Endothelial cell of umbilical vein (primary cell): ENCODE measurements around the gene RNH1. TPM values are rescaled to one million over a fixed set of nuclear protein-coding genes. Genes with fewer than 3 reads are reported as not detected.
A peak's percentile ranks its signal among the peaks of the same experiment; 100 is the strongest.

Experiments
- BruUV-seq: library from RNA; stranded (reverse); fragments of 400-500 nt; replicated peaks from 2 replicates; lab custom pipeline; 2021; lab: Mats Ljungman, UMichigan
- CTCF ChIA-PET: fragments of 300-600, 350-600 bp; sonication (Branson Sonifier 250); formaldehyde crosslinking; loops from one replicate; lab custom pipeline; 2021; ENCODE audit warnings: antibody characterized with exemption, inconsistent platforms; lab: Charles Lee
- POLR2A ChIA-PET: fragments of 300-600, 350-600 bp; sonication (Branson Sonifier 250); formaldehyde crosslinking; loops from one replicate; lab custom pipeline; 2021; ENCODE audit warnings: antibody characterized with exemption, inconsistent platforms; lab: Charles Lee
- DNase-seq: peaks from one replicate; pipeline ENCODE4 v3.0.0-alpha.2; 2011; ENCODE audit warnings: low read depth, low spot score
- FAIRE-seq: peaks from 2 replicates; lab custom pipeline; 2011; peaks lifted over from hg19 to GRCh38; lab: Jason Lieb, UNC
- H2AFZ ChIP-seq: 2 replicates; pipeline ENCODE4 v1.6.0; 2012; ENCODE audit warnings: low read depth, low read length, control low read depth, inconsistent platforms
- H3K27ac ChIP-seq: 2 replicates; pipeline ENCODE4 v1.5.1; 2011; ENCODE audit warnings: low read depth, mild to moderate bottlenecking, control low read depth, low read length, moderate library complexity; ENCODE audit not compliant: insufficient read depth
- H3K27me3 ChIP-seq, 2 experiments: 2 replicates each; pipeline versions ENCODE4 v1.6.0 to v1.6.1; 2011; ENCODE audit warnings: low read length in 2 of 2, mixed read lengths in 1 of 2; ENCODE audit not compliant: control insufficient read depth in 2 of 2, insufficient read depth in 2 of 2
- H3K36me3 ChIP-seq, 2 experiments: 2 replicates in 1 of 2; 3 replicates in 1 of 2; pipeline ENCODE4 v1.5.1; 2011; ENCODE audit warnings: low read length in 2 of 2, mild to moderate bottlenecking in 1 of 2, moderate library complexity in 1 of 2; ENCODE audit not compliant: control insufficient read depth in 2 of 2, insufficient read depth in 2 of 2; ENCODE audit errors: extremely low read depth in 1 of 2
- H3K4me1 ChIP-seq: 3 replicates; pipeline ENCODE4 v1.5.1; 2011; ENCODE audit warnings: mild to moderate bottlenecking, low read length; ENCODE audit not compliant: control insufficient read depth, insufficient read depth; ENCODE audit errors: extremely low read depth
- H3K4me2 ChIP-seq: 2 replicates; pipeline ENCODE4 v1.6.1; 2011; ENCODE audit warnings: low read length, control low read depth, mixed read lengths; ENCODE audit not compliant: insufficient read depth
- H3K4me3 ChIP-seq, 3 experiments: fragments of 200-600 bp in 1 of 3; sonication (generic), shearing (Covaris generic) in 1 of 3; replicated peaks in 1 of 3; 2 replicates each; pipeline ENCODE4 v1.5.1; 2011 to 2016; ENCODE audit warnings: control low read depth in 3 of 3, low read length in 3 of 3, mild to moderate bottlenecking in 2 of 3, inconsistent platforms in 1 of 3, low read depth in 1 of 3, moderate library complexity in 1 of 3; ENCODE audit not compliant: insufficient read depth in 1 of 3
- H3K79me2 ChIP-seq: 2 replicates; pipeline ENCODE4 v1.6.0; 2012; ENCODE audit warnings: low read length, inconsistent platforms; ENCODE audit not compliant: control insufficient read depth, insufficient read depth
- H3K9ac ChIP-seq: replicated peaks from 2 replicates; pipeline ENCODE3; 2011; ENCODE audit warnings: low read length, control low read depth; ENCODE audit not compliant: insufficient read depth; ENCODE audit errors: extremely low read depth
- H3K9me1 ChIP-seq: replicated peaks from 3 replicates; pipeline ENCODE4 v1.6.0; 2011; ENCODE audit warnings: mild to moderate bottlenecking, low read length; ENCODE audit not compliant: control insufficient read depth, insufficient read depth; ENCODE audit errors: extremely low read depth
- H3K9me3 ChIP-seq: replicated peaks from 2 replicates; pipeline ENCODE4 v1.5.1; 2012; ENCODE audit warnings: low read length, inconsistent platforms; ENCODE audit not compliant: control insufficient read depth, insufficient read depth
- H4K20me1 ChIP-seq: replicated peaks from 2 replicates; pipeline ENCODE3; 2011; ENCODE audit warnings: mild to moderate bottlenecking, low read length; ENCODE audit not compliant: control insufficient read depth, insufficient read depth; ENCODE audit errors: extremely low read depth
- CTCF ChIP-seq, 2 donors: IDR thresholded peaks; 1 replicate in 1 of 2; 2 replicates in 1 of 2; pipeline ENCODE4 v1.5.1; 2011; ENCODE audit warnings: low read length in 2 of 2, mild to moderate bottlenecking in 2 of 2, moderate library complexity in 2 of 2, control low read depth in 1 of 2, inconsistent platforms in 1 of 2, low read depth in 1 of 2; ENCODE audit not compliant: insufficient read depth in 1 of 2; ENCODE audit errors: extremely low read depth in 1 of 2
- EZH2 ChIP-seq: IDR thresholded peaks from 2 replicates; pipeline ENCODE4 v1.6.1; 2012; ENCODE audit warnings: borderline replicate concordance, low read depth, mild to moderate bottlenecking, moderate library complexity, low read length, inconsistent platforms; ENCODE audit not compliant: severe bottlenecking
- FOS ChIP-seq: IDR thresholded peaks from 2 replicates; pipeline ENCODE4 v1.6.1; 2011; ENCODE audit warnings: mild to moderate bottlenecking, low read length, moderate library complexity, borderline replicate concordance; ENCODE audit not compliant: insufficient read depth
- GATA2 ChIP-seq: IDR thresholded peaks from 2 replicates; pipeline ENCODE4 v1.7.0; 2011; ENCODE audit warnings: low read depth, mild to moderate bottlenecking, moderate library complexity, mixed read lengths, low read length; ENCODE audit not compliant: insufficient read length, insufficient read depth
- JUN ChIP-seq: IDR thresholded peaks from 2 replicates; pipeline ENCODE4 v1.6.1; 2011; ENCODE audit warnings: borderline replicate concordance, low read depth; ENCODE audit not compliant: insufficient read length, insufficient read depth
- MAX ChIP-seq: IDR thresholded peaks from 2 replicates; pipeline ENCODE4 v1.6.1; 2011; ENCODE audit not compliant: insufficient read depth, insufficient read length
- MYC ChIP-seq: IDR thresholded peaks from one replicate; pipeline ENCODE4 v1.6.1; 2011; ENCODE audit warnings: mild to moderate bottlenecking, low read depth, low read length
- POLR2A ChIP-seq: IDR thresholded peaks from 2 replicates; pipeline ENCODE4 v1.6.1; 2012; ENCODE audit warnings: low read depth, mild to moderate bottlenecking, control low read depth, low read length
- POLR2AphosphoS5 ChIP-seq: IDR thresholded peaks from 2 replicates; pipeline ENCODE4 v1.6.1; 2012; ENCODE audit warnings: low read depth, mild to moderate bottlenecking, control low read depth, low read length, moderate library complexity; ENCODE audit not compliant: insufficient read depth
- dilution Hi-C: fragments of 300-500 bp; cut with MboI; formaldehyde crosslinking; loops from one replicate; pipeline ENCODE4 v1.15.0; 2019; ENCODE audit warnings: low sequenced_read_pairs; ENCODE audit not compliant: extremely low pct_ligation_motif_present
- intact Hi-C: fragments of 100-400 bp; cut with micrococcal nuclease; formaldehyde crosslinking; loops from one replicate; pipeline ENCODE4 v1.10.0; 2022
- polyA plus RNA-seq, 4 experiments: library from polyadenylated mRNA; depleted of rRNA in 3 of 4; stranded (reverse) in 3 of 4; unstranded in 1 of 4; fragments of >200 nt; gene quantifications; 2 replicates each; pipeline versions ENCODE4 v1.2.1 to v1.2.3, GENCODE V29; 2011 to 2012; ENCODE audit warnings: missing spikeins in 1 of 4
- total RNA-seq: library from RNA; stranded (reverse); gene quantifications from 2 replicates; pipeline ENCODE4 v1.2.3, GENCODE V29; 2021

Gene RNH1
- total and polyA plus RNA-seq, 2 donors (not counting 3 experiments of a cell fraction or from before 2014, with no cell fraction given), result 144 to 198 TPM

GRCh38 chr11:468493-468892, 38.5 kb downstream of the RNH1 start:
- H3K4me2 ChIP-seq, result no peak overlapping the region
- H3K79me2 ChIP-seq, result peaks cover 20% of the 10 kb centered on the region
- no peaks in the 10 kb centered on the region for H3K9me3 ChIP-seq
- peaks cover 10% of the 10 kb centered on the region for H3K4me1 ChIP-seq
- ChIA-PET POLR2A (no interaction called here), CTCF (no interaction called here)
- intact Hi-C loops, result no loop called here
- no peaks in the 10 kb centered on the region for H3K27me3 ChIP-seq
- DNase-seq (no peak), FAIRE-seq (peak; percentile 26)
- no peak overlapping the region for H3K9ac ChIP-seq
- dilution Hi-C loops, result no loop called here
- no peak for TF ChIP-seq POLR2A
- H4K20me1 ChIP-seq, result no peaks in the 10 kb centered on the region
- no TSS peak for BruUV-seq
- no peak overlapping the region for H3K4me3 ChIP-seq
- no peak overlapping the region for H2AFZ ChIP-seq
- H3K36me3 ChIP-seq, result no peaks in the 10 kb centered on the region
- H3K27ac ChIP-seq, result no peak overlapping the region
- no peaks in the 10 kb centered on the region for H3K9me1 ChIP-seq

- Histone ChIP-seq H3K27ac (no peak overlapping the region), H3K36me3 (no peaks in the 10 kb centered on the region), H2AFZ (no peak overlapping the region), H3K4me3 (no peak overlapping the region), H3K4me2 (no peak overlapping the region), H3K9me1 (no peaks in the 10 kb centered on the region), H3K4me1 (peaks cover 10% of the 10 kb centered on the region), H3K9me3 (no peaks in the 10 kb centered on the region), H3K27me3 (no peaks in the 10 kb centered on the region), H3K79me2 (peaks cover 20% of the 10 kb centered on the region), H3K9ac (no peak overlapping the region), H4K20me1 (no peaks in the 10 kb centered on the region)
- DNase-seq, result no peak
- FAIRE-seq, result no peak
- TF ChIP-seq POLR2A, result no peak
- no peak for TF ChIP-seq GATA2
- TF ChIP-seq POLR2AphosphoS5, result no peak
- no peak for TF ChIP-seq FOS
- TF ChIP-seq MYC, result no peak
- TF ChIP-seq MAX, result no peak
- TF ChIP-seq CTCF (IDR thresholded peaks at IDR 0.05; ENCODE audit: extremely low read depth in 1 of 2, insufficient read depth in 1 of 2, low read depth in 1 of 2, low read length in 2 of 2), result no peak
- no peak for TF ChIP-seq EZH2
- no peak for TF ChIP-seq JUN
- CTCF ChIA-PET, result no interaction called here
- no TSS peak for BruUV-seq
- POLR2A ChIA-PET, result no interaction called here
- intact Hi-C loops, result no loop called here
- dilution Hi-C loops, result no loop called here
Measured at GRCh38 chr11:468036-468435, 39.0 kb downstream of the RNH1 start.
